Fibroblast of lung (primary cell): Measurements from ENCODE around the gene DGKG.

Source experiments
- EZH2 ChIP-seq: IDR thresholded peaks from 2 replicates; pipeline ENCODE4 v1.5.1; 2012; ENCODE audit warnings: low read length, control low read depth, mild to moderate bottlenecking; ENCODE audit errors: missing control alignments
- TF ChIP-seq, protein P1 (sequence below), 2 donors: IDR thresholded peaks in 1 of 2; conservative IDR thresholded peaks in 1 of 2; 1 replicate in 1 of 2; 2 replicates in 1 of 2; pipeline ENCODE4 v1.5.1; 2011 to 2012; ENCODE audit warnings: low read length in 2 of 2, control low read depth in 1 of 2, inconsistent platforms in 1 of 2, low read depth in 1 of 2, mild to moderate bottlenecking in 1 of 2

DNA sequence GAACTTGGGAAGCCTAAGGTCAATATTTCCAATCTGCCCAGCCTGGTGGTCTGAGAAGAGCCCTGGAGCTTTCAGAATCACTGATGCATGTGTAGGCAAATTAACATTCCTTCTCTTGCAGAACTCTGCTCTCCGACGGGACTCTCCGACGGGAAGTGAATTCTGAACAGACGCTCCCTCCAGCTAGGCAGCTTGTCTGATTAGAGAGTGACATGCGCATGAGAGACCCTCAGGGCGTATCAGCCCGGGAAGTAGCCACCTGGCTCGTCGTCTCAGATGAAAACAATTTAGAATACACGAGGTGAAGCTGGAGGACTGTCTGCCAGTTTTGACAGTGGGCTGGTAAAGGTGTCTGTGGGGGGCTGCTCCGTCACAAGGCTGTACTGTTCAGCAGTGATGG is 103.1 kb downstream of the DGKG start:
- TF ChIP-seq, protein P1, sequence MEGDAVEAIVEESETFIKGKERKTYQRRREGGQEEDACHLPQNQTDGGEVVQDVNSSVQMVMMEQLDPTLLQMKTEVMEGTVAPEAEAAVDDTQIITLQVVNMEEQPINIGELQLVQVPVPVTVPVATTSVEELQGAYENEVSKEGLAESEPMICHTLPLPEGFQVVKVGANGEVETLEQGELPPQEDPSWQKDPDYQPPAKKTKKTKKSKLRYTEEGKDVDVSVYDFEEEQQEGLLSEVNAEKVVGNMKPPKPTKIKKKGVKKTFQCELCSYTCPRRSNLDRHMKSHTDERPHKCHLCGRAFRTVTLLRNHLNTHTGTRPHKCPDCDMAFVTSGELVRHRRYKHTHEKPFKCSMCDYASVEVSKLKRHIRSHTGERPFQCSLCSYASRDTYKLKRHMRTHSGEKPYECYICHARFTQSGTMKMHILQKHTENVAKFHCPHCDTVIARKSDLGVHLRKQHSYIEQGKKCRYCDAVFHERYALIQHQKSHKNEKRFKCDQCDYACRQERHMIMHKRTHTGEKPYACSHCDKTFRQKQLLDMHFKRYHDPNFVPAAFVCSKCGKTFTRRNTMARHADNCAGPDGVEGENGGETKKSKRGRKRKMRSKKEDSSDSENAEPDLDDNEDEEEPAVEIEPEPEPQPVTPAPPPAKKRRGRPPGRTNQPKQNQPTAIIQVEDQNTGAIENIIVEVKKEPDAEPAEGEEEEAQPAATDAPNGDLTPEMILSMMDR (conservative IDR thresholded peaks at IDR 0.05 in 1 of 2, IDR thresholded peaks at IDR 0.05 in 1 of 2; ENCODE audit: low read depth in 1 of 2, low read length in 2 of 2) = no peak
- no peak for TF ChIP-seq EZH2
